SU-DHL-6 (cell line): ENCODE data around the gene S1PR2.

Experiments
- EZH2phosphoT487 ChIP-seq: fragments of 200-600 bp; sonication (generic), shearing (Covaris generic); conservative IDR thresholded peaks from 2 replicates; pipeline ENCODE4 v1.6.1; 2018; ENCODE audit warnings: mild to moderate bottlenecking, antibody characterized with exemption, low read length, moderate library complexity, mixed read lengths
- TF ChIP-seq, protein P1 (sequence below): fragments of 200-600 bp; sonication (generic); IDR thresholded peaks from one replicate; pipeline ENCODE4 v1.5.1; 2017; ENCODE audit warnings: antibody characterized with exemption, mild to moderate bottlenecking, low read length, moderate library complexity; ENCODE audit not compliant: insufficient read depth, poor library complexity, severe bottlenecking

DNA sequence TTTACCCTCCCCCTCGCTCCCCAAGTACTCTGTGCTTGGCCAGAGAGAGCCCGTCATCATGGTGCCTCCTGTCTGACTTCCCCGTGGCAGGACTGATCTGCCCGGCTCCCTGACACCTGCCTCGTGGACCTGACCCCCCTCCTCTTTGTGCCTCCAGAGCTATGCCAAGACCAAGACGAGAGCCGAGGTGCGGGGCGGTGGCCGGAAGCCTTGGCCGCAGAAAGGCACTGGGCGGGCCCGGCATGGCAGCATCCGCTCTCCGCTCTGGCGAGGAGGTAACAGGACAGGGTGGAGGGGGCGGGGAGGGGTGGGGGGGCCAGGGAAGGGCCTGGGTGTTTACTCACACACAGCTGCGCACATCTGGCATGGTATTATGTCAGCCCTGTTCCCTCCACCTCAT lies 25.4 kb upstream of the S1PR2 start:
- TF ChIP-seq, protein P1, sequence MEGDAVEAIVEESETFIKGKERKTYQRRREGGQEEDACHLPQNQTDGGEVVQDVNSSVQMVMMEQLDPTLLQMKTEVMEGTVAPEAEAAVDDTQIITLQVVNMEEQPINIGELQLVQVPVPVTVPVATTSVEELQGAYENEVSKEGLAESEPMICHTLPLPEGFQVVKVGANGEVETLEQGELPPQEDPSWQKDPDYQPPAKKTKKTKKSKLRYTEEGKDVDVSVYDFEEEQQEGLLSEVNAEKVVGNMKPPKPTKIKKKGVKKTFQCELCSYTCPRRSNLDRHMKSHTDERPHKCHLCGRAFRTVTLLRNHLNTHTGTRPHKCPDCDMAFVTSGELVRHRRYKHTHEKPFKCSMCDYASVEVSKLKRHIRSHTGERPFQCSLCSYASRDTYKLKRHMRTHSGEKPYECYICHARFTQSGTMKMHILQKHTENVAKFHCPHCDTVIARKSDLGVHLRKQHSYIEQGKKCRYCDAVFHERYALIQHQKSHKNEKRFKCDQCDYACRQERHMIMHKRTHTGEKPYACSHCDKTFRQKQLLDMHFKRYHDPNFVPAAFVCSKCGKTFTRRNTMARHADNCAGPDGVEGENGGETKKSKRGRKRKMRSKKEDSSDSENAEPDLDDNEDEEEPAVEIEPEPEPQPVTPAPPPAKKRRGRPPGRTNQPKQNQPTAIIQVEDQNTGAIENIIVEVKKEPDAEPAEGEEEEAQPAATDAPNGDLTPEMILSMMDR: no peak
- TF ChIP-seq EZH2phosphoT487: no peak
